Measurements from ENCODE around the gene MYO9B. TPM values are rescaled to one million over a fixed set of nuclear protein-coding genes. Genes with fewer than 3 reads are reported as not detected.

Gene MYO9B
- total and polyA plus RNA-seq, 4 donors, result 44.3 to 121 (median 97.2) TPM

DNA sequence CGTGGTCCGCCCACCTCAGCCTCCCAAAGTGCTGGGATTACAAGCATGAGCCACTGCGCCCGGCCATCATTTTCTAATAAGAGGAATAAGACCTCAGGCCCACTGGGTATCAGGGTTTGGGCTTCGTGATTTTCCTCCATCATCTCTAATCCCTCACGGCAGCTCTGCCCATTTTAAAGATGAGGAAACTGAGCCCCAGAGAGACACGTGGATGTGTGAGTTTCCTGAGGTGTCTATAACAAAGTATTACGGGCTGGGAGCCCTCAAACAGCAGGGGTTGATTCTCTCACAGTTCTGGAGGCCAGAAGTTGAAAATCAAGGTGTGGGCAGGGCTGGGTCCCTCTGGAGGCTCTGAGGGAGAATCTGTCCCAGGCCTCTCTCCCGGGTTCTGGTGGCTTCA is 33.7 kb downstream of the MYO9B start:
- H3K9me3 ChIP-seq (ENCODE audit: control insufficient read depth in 4 of 4, insufficient read depth in 3 of 4, low read length in 3 of 4), result no peaks in the 10 kb centered on the region
- 87 to 91% methylated on average over 9 of the region's 9 CpGs for WGBS, 2 donors
- no peak for DNase-seq
- TF ChIP-seq, protein P1, sequence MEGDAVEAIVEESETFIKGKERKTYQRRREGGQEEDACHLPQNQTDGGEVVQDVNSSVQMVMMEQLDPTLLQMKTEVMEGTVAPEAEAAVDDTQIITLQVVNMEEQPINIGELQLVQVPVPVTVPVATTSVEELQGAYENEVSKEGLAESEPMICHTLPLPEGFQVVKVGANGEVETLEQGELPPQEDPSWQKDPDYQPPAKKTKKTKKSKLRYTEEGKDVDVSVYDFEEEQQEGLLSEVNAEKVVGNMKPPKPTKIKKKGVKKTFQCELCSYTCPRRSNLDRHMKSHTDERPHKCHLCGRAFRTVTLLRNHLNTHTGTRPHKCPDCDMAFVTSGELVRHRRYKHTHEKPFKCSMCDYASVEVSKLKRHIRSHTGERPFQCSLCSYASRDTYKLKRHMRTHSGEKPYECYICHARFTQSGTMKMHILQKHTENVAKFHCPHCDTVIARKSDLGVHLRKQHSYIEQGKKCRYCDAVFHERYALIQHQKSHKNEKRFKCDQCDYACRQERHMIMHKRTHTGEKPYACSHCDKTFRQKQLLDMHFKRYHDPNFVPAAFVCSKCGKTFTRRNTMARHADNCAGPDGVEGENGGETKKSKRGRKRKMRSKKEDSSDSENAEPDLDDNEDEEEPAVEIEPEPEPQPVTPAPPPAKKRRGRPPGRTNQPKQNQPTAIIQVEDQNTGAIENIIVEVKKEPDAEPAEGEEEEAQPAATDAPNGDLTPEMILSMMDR (IDR thresholded peaks at IDR 0.05; ENCODE audit: control extremely low read depth, extremely low read depth), result no peak
- H3K27me3 ChIP-seq (ENCODE audit: control insufficient read depth in 3 of 3, insufficient read depth in 3 of 3, low read length in 2 of 3), result no peaks in the 10 kb centered on the region
- H3K4me3 ChIP-seq, result no peak overlapping the region
- H3K9ac ChIP-seq (ENCODE audit: insufficient read depth in 1 of 2, low read length in 2 of 2), result no peak overlapping the region
- peaks cover 0 to 22% (median 7%) of the 10 kb centered on the region in 4 donors for H3K36me3 ChIP-seq (ENCODE audit: control insufficient read depth in 4 of 4, insufficient read depth in 4 of 4, low read length in 4 of 4)
- no peak for ATAC-seq (ENCODE audit: insufficient read depth, low FRiP score)
- H3K4me1 ChIP-seq (ENCODE audit: control insufficient read depth in 5 of 5, insufficient read depth in 5 of 5, low read length in 5 of 5), result peaks cover 0 to 10% (median 0%) of the 10 kb centered on the region in 5 donors
- H3K27ac ChIP-seq (ENCODE audit: low read depth in 1 of 2, low read length in 1 of 2), result peak overlapping the region in 1 of 2 donors; percentile 46

DNA sequence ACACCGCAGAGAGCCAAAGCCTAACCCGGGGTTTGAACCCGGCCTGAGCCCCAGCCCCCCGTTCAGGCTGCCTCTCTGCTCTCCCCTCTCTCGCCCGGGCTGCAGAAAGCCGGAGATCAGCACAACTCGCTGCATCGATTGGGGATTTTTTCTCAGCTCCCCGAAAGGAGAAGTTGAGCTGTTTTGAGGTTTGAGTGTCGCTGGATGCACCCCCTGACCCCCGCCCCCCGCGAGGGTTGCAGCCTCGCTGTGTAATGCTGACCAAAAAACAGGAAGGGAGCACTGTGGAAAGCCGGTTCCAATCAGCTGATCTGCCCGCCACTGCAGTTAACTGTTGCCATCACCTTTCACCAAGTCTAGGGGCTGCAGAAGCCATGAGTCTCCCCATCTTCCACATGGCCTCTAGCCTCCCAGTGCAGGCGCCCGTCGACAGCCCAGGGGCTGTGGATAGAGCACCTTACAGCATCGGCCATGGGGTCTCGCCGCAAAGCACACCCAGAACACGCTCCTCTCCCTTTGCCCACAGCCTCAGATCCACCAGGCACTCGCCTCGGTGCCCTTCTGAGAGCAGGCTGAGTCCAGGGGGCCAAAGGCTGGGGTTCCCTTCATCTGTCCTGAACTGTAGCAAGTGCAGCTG is 34.5 kb downstream of the MYO9B start:
- H3K9me3 ChIP-seq (ENCODE audit: control insufficient read depth in 4 of 4, insufficient read depth in 3 of 4, low read length in 3 of 4), result no peaks in the 10 kb centered on the region
- peak overlapping the region in 1 of 2 donors; percentile 73 for H3K27ac ChIP-seq (ENCODE audit: low read depth in 1 of 2, low read length in 1 of 2)
- 37 to 68% methylated on average over 26 of the region's 26 CpGs for WGBS, 2 donors
- no peak overlapping the region for H3K4me3 ChIP-seq
- TF ChIP-seq, protein P1 (IDR thresholded peaks at IDR 0.05; ENCODE audit: control extremely low read depth, extremely low read depth), result no peak
- H3K27me3 ChIP-seq (ENCODE audit: control insufficient read depth in 3 of 3, insufficient read depth in 3 of 3, low read length in 2 of 3), result no peaks in the 10 kb centered on the region
- H3K36me3 ChIP-seq (ENCODE audit: control insufficient read depth in 4 of 4, insufficient read depth in 4 of 4, low read length in 4 of 4), result peaks cover 0 to 23% (median 6%) of the 10 kb centered on the region in 4 donors
- DNase-seq (peak in 1 of 3 donors; percentile 25), ATAC-seq (ENCODE audit: insufficient read depth, low FRiP score) (peak; percentile 37)
- H3K9ac ChIP-seq (ENCODE audit: insufficient read depth in 1 of 2, low read length in 2 of 2), result no peak overlapping the region
- peaks cover 0 to 10% (median 0%) of the 10 kb centered on the region in 5 donors for H3K4me1 ChIP-seq (ENCODE audit: control insufficient read depth in 5 of 5, insufficient read depth in 5 of 5, low read length in 5 of 5)

- ATAC-seq (ENCODE audit: insufficient read depth, low FRiP score), result no peak
- H3K4me1 ChIP-seq (ENCODE audit: control insufficient read depth in 5 of 5, insufficient read depth in 5 of 5, low read length in 5 of 5), result peaks cover 0 to 10% (median 0%) of the 10 kb centered on the region in 5 donors
- H3K4me3 ChIP-seq, result no peak overlapping the region
- peaks cover 0 to 23% (median 6%) of the 10 kb centered on the region in 4 donors for H3K36me3 ChIP-seq (ENCODE audit: control insufficient read depth in 4 of 4, insufficient read depth in 4 of 4, low read length in 4 of 4)
- TF ChIP-seq, protein P1 (IDR thresholded peaks at IDR 0.05; ENCODE audit: control extremely low read depth, extremely low read depth), result no peak
- 77 to 88% methylated on average over 10 of the region's 10 CpGs for WGBS, 2 donors
- peak overlapping the region in 1 of 2 donors; percentile 73 for H3K27ac ChIP-seq (ENCODE audit: low read depth in 1 of 2, low read length in 1 of 2)
- no peaks in the 10 kb centered on the region for H3K27me3 ChIP-seq (ENCODE audit: control insufficient read depth in 3 of 3, insufficient read depth in 3 of 3, low read length in 2 of 3)
- no peaks in the 10 kb centered on the region for H3K9me3 ChIP-seq (ENCODE audit: control insufficient read depth in 4 of 4, insufficient read depth in 3 of 4, low read length in 3 of 4)
- no peak for DNase-seq
- H3K9ac ChIP-seq (ENCODE audit: insufficient read depth in 1 of 2, low read length in 2 of 2), result no peak overlapping the region
These were observed 35.0 kb downstream of the MYO9B start for GRCh38 chr19:17110599-17110966.
